H9 (cell line): Measurements from ENCODE around the gene SPRED2. TPM values are rescaled to one million over a fixed set of nuclear protein-coding genes. Genes with fewer than 3 reads are reported as not detected.

ENCODE experiments used
- DNase-seq: peaks from one replicate; pipeline ENCODE4 v3.0.0-alpha.2; 2017
- H2AFZ ChIP-seq: one replicate; pipeline ENCODE4 v1.6.1; 2013; ENCODE audit warnings: mild to moderate bottlenecking, low read length, control low read depth, moderate library complexity
- H2AK5ac ChIP-seq: 2 replicates; pipeline ENCODE4 v1.6.1; 2013; ENCODE audit warnings: low read length, control low read depth, mixed read lengths; ENCODE audit not compliant: insufficient read length
- H2BK120ac ChIP-seq: one replicate; pipeline ENCODE4 v1.6.1; 2013; ENCODE audit warnings: low read depth, mild to moderate bottlenecking, low read length, control low read depth, inconsistent platforms; ENCODE audit not compliant: poor library complexity, severe bottlenecking
- H2BK12ac ChIP-seq: 2 replicates; pipeline ENCODE4 v1.6.1; 2013; ENCODE audit warnings: low read length, control low read depth, mixed read lengths, low read depth; ENCODE audit not compliant: insufficient read length
- H2BK15ac ChIP-seq: 2 replicates; pipeline ENCODE4 v1.6.1; 2013; ENCODE audit warnings: low read depth, low read length, control low read depth
- H2BK20ac ChIP-seq: one replicate; pipeline ENCODE4 v1.6.1; 2013; ENCODE audit warnings: low read depth, mild to moderate bottlenecking, low read length, control low read depth, inconsistent platforms; ENCODE audit not compliant: poor library complexity, severe bottlenecking
- H2BK5ac ChIP-seq: 2 replicates; pipeline ENCODE4 v1.6.1; 2013; ENCODE audit warnings: low read length, control low read depth, mixed read lengths; ENCODE audit not compliant: insufficient read length
- H3K14ac ChIP-seq: 2 replicates; pipeline ENCODE4 v1.6.1; 2013; ENCODE audit warnings: low read length, control low read depth; ENCODE audit not compliant: insufficient read depth
- H3K18ac ChIP-seq: 2 replicates; pipeline ENCODE4 v1.6.1; 2013; ENCODE audit warnings: low read depth, mild to moderate bottlenecking, mixed read lengths, low read length, control low read depth; ENCODE audit not compliant: insufficient read length
- H3K23ac ChIP-seq: 2 replicates; pipeline ENCODE4 v1.6.1; 2013; ENCODE audit warnings: low read length, control low read depth, mixed read lengths, low read depth; ENCODE audit not compliant: insufficient read length
- H3K23me2 ChIP-seq: 2 replicates; pipeline ENCODE4 v1.6.1; 2013; ENCODE audit warnings: low read depth, mild to moderate bottlenecking, mixed read lengths, low read length, control low read depth; ENCODE audit not compliant: insufficient read length, poor library complexity, severe bottlenecking
- H3K27ac ChIP-seq: 2 replicates; pipeline ENCODE4 v1.5.1; 2013; ENCODE audit warnings: low read length, control low read depth, mixed read lengths, low read depth; ENCODE audit not compliant: insufficient read length
- H3K27me3 ChIP-seq: 2 replicates; pipeline ENCODE4 v1.6.1; 2013; ENCODE audit warnings: low read length, control low read depth, inconsistent platforms; ENCODE audit not compliant: insufficient read depth
- H3K4ac ChIP-seq: 2 replicates; pipeline ENCODE4 v1.6.1; 2013; ENCODE audit warnings: low read depth, mild to moderate bottlenecking, control low read depth, inconsistent platforms, low read length, moderate library complexity
- H3K4me1 ChIP-seq: 2 replicates; pipeline ENCODE4 v1.6.1; 2013; ENCODE audit warnings: low read length, control low read depth, inconsistent platforms; ENCODE audit not compliant: insufficient read depth
- H3K4me2 ChIP-seq: 2 replicates; pipeline ENCODE4 v1.6.1; 2013; ENCODE audit warnings: low read length, control low read depth, mixed read lengths; ENCODE audit not compliant: insufficient read length, insufficient read depth
- H3K56ac ChIP-seq: 2 replicates; pipeline ENCODE4 v1.6.1; 2013; ENCODE audit warnings: low read depth, mild to moderate bottlenecking, mixed read lengths, low read length, control low read depth; ENCODE audit not compliant: insufficient read length
- H3K79me1 ChIP-seq: 2 replicates; pipeline ENCODE4 v1.6.1; 2013; ENCODE audit warnings: low read depth, mild to moderate bottlenecking, moderate library complexity, low read length, control low read depth, inconsistent platforms; ENCODE audit not compliant: insufficient read depth, poor library complexity, severe bottlenecking
- H3K79me2 ChIP-seq: 2 replicates; pipeline ENCODE4 v1.6.1; 2013; ENCODE audit warnings: low read length, control low read depth, inconsistent platforms; ENCODE audit not compliant: insufficient read depth
- H3K9ac ChIP-seq: 2 replicates; pipeline ENCODE4 v1.6.1; 2013; ENCODE audit warnings: low read length, control low read depth, mixed read lengths; ENCODE audit not compliant: insufficient read length; ENCODE audit errors: extremely low read depth
- H3K9me3 ChIP-seq: one replicate; pipeline ENCODE4 v1.6.1; 2013; ENCODE audit warnings: low read depth, low read length, inconsistent platforms; ENCODE audit not compliant: control insufficient read depth
- H3T11ph ChIP-seq: one replicate; pipeline ENCODE4 v1.6.1; 2013; ENCODE audit warnings: mild to moderate bottlenecking, low read length, control low read depth, inconsistent platforms
- H4K20me1 ChIP-seq: one replicate; pipeline ENCODE4 v1.6.1; 2013; ENCODE audit not compliant: control insufficient read depth, insufficient read length, insufficient read depth
- H4K5ac ChIP-seq: 2 replicates; pipeline ENCODE4 v1.6.1; 2013; ENCODE audit warnings: low read depth, mild to moderate bottlenecking, mixed read lengths, low read length, control low read depth; ENCODE audit not compliant: insufficient read length
- H4K8ac ChIP-seq: replicated peaks from 2 replicates; pipeline ENCODE4 v1.6.1; 2013; ENCODE audit warnings: low read length, control low read depth, mixed read lengths, low read depth; ENCODE audit not compliant: insufficient read length
- H4K91ac ChIP-seq: 2 replicates; pipeline ENCODE4 v1.6.1; 2013; ENCODE audit warnings: low read depth, mild to moderate bottlenecking, moderate library complexity, mixed read lengths, low read length, control low read depth; ENCODE audit not compliant: insufficient read length
- H3K27ac Mint-ChIP-seq, 3 experiments: 2 replicates in 2 of 3; 3 replicates in 1 of 3; pipeline ENCODE4 v1.8.0; 2020 to 2021; ENCODE audit warnings: mixed read lengths in 3 of 3, mild to moderate bottlenecking in 1 of 3, moderate library complexity in 1 of 3
- H3K27me3 Mint-ChIP-seq: 2 replicates; pipeline ENCODE4 v1.8.0; 2021; ENCODE audit warnings: low read depth, mild to moderate bottlenecking, moderate library complexity, mixed read lengths
- H3K36me3 Mint-ChIP-seq, 3 experiments: 2 replicates in 2 of 3; 3 replicates in 1 of 3; pipeline ENCODE4 v1.8.0; 2020 to 2021; ENCODE audit warnings: low read depth in 3 of 3, mixed read lengths in 3 of 3; ENCODE audit not compliant: insufficient read depth in 1 of 3
- H3K4me1 Mint-ChIP-seq, 2 experiments: 2 replicates each; pipeline ENCODE4 v1.8.0; 2020; ENCODE audit warnings: mixed read lengths in 2 of 2
- H3K4me3 Mint-ChIP-seq, 2 experiments: 2 replicates in 1 of 2; 3 replicates in 1 of 2; pipeline ENCODE4 v1.8.0; 2020 to 2021; ENCODE audit warnings: mild to moderate bottlenecking in 2 of 2, mixed read lengths in 2 of 2, moderate library complexity in 1 of 2
- H3K9me3 Mint-ChIP-seq, 2 experiments: 2 replicates in 1 of 2; 3 replicates in 1 of 2; pipeline ENCODE4 v1.8.0; 2020; ENCODE audit warnings: mild to moderate bottlenecking in 2 of 2, mixed read lengths in 2 of 2, moderate library complexity in 1 of 2
- CTCF ChIP-seq: fragments of 200-600 bp; sonication (generic); conservative IDR thresholded peaks from 3 replicates; pipeline ENCODE4 v1.8.0; 2021; ENCODE audit warnings: antibody characterized with exemption, mild to moderate bottlenecking
- WGBS: extraction: QIAGEN DNeasy Blood & Tissue Kit; methylation state at CpG from one replicate; pipeline ENCODE4 v1.1.7; 2013; ENCODE audit warnings: missing lambda C conversion rate, low lambda C conversion rate, mixed read lengths; ENCODE audit not compliant: insufficient read length; ENCODE audit errors: extremely low coverage; 5-methylcytosine and 5-hydroxymethylcytosine counted together
- total RNA-seq: library from RNA; stranded (reverse); gene quantifications from 2 replicates; pipeline ENCODE4 v1.2.1, GENCODE V29; 2021

SPRED2 gene
- total RNA-seq, 1 experiment from 2014 or later = 23.5 TPM

DNA sequence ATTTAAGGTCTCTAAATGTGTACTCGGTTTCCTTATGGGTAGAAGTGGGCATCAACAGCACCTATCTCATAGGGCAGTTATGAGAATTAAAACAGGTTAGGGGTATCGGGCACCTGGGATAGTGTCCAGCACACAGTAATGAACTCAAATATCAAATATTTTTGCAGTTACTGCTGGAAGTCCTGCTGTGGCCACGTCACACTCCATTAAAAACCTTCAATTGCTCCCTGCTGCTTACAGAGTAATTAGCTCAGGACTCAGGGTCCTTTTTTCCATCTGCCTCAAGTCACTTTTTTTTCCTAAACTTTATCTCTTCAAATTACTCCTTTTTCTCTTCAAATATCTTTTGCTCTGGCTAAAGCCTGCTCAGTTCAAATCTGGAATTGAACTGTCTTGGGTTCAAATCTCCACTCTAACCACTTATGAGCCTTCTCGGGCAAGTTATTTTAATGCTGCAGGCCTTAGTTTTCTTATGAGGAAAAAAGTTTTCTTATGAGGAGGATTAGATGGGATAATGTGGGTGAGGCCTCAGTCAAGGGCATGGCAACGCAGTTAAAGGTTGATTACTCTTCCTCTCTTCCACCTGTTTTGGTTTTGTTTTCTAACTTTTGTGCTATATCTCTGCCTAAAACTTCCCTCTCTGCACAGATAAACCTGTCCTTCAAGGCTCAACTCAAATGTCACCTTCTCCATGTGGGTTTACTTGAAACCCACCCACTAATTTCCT lies 36.6 kb downstream of the SPRED2 start:
- H2BK15ac ChIP-seq = no peak overlapping the region
- no peak overlapping the region for H3K14ac ChIP-seq
- no CpG with 5 or more reads among the region's 5 CpGs for WGBS
- H3T11ph ChIP-seq = no peak overlapping the region
- Mint-ChIP-seq H3K36me3 (no peaks in the 10 kb centered on the region), H3K27ac (no peak overlapping the region), H3K9me3 (no peaks in the 10 kb centered on the region), H3K27me3 (no peaks in the 10 kb centered on the region; the same call in 1 of the 2 replicates), H3K4me3 (no peak overlapping the region), H3K4me1 (peaks cover 21 to 23% of the 10 kb centered on the region in 2 experiments)
- H3K79me2 ChIP-seq = 0 out of 2 replicates have a peak, but pooled peaks cover 3% of the 10 kb centered on the region
- H2AFZ ChIP-seq = no peak overlapping the region
- no peaks in the 10 kb centered on the region for H3K23me2 ChIP-seq
- no peak overlapping the region for H3K18ac ChIP-seq
- no peak overlapping the region for H4K91ac ChIP-seq
- H3K23ac ChIP-seq = no peak overlapping the region
- peaks cover 4% of the 10 kb centered on the region for H3K79me1 ChIP-seq
- no peak overlapping the region for H4K5ac ChIP-seq
- no peak overlapping the region for H3K27ac ChIP-seq
- no peak overlapping the region for H3K4me2 ChIP-seq
- no peak overlapping the region for H3K56ac ChIP-seq
- H3K9me3 ChIP-seq = no peaks in the 10 kb centered on the region
- no peaks in the 10 kb centered on the region for H4K20me1 ChIP-seq
- H2BK20ac ChIP-seq = no peak overlapping the region
- H4K8ac ChIP-seq = no peak overlapping the region
- H3K9ac ChIP-seq = no peak overlapping the region
- H2AK5ac ChIP-seq = no peak overlapping the region
- H2BK12ac ChIP-seq = no peak overlapping the region
- TF ChIP-seq CTCF = no peak
- no peak overlapping the region for H2BK5ac ChIP-seq
- no peaks in the 10 kb centered on the region; the same call in 1 of the 2 replicates for H3K4me1 ChIP-seq
- no peak overlapping the region for H2BK120ac ChIP-seq
- DNase-seq = no peak
- H3K4ac ChIP-seq = no peak overlapping the region
- H3K27me3 ChIP-seq = no peaks in the 10 kb centered on the region
